Smooth muscle cell (in vitro differentiated cells): ENCODE data around the gene FILIP1. TPM values are rescaled to one million over a fixed set of nuclear protein-coding genes. Genes with fewer than 3 reads are reported as not detected.

Experiments used
- DNase-seq: peaks from one replicate; lab custom pipeline; 2025; ENCODE audit not compliant: unreplicated experiment; lab: John Stamatoyannopoulos, UW
- H2AFZ ChIP-seq: fragments of 200-600 bp; sonication (generic); 2 replicates; pipeline ENCODE4 v1.6.0; 2016; ENCODE audit warnings: antibody characterized with exemption, low read depth, mild to moderate bottlenecking
- H3F3A ChIP-seq: fragments of 200-600 bp; sonication (generic); 2 replicates; pipeline ENCODE4 v1.6.0; 2017; ENCODE audit warnings: antibody characterized with exemption, low read depth
- H3K27ac ChIP-seq: fragments of 200-600 bp; sonication (generic); 2 replicates; pipeline ENCODE4 v1.5.1; 2016; ENCODE audit warnings: low read depth, mild to moderate bottlenecking
- H3K27me3 ChIP-seq: fragments of 200-600 bp; sonication (generic); 2 replicates; pipeline ENCODE4 v1.6.1; 2016; ENCODE audit warnings: low read depth, mild to moderate bottlenecking
- H3K36me3 ChIP-seq: fragments of 200-600 bp; sonication (generic); 2 replicates; pipeline ENCODE4 v1.5.1; 2016; ENCODE audit warnings: low read depth
- H3K4me1 ChIP-seq: fragments of 200-600 bp; sonication (generic); 2 replicates; pipeline ENCODE4 v1.5.1; 2016; ENCODE audit warnings: low read depth
- H3K4me2 ChIP-seq: fragments of 200-600 bp; sonication (generic); 2 replicates; pipeline ENCODE4 v1.6.0; 2016; ENCODE audit warnings: mild to moderate bottlenecking
- H3K4me3 ChIP-seq: fragments of 200-600 bp; sonication (generic); 2 replicates; pipeline ENCODE4 v1.5.1; 2016; ENCODE audit warnings: mild to moderate bottlenecking
- H3K79me2 ChIP-seq: fragments of 200-600 bp; sonication (generic); 2 replicates; pipeline ENCODE4 v1.6.0; 2016; ENCODE audit warnings: low read depth, mild to moderate bottlenecking
- H3K9ac ChIP-seq: fragments of 200-600 bp; sonication (generic); 2 replicates; pipeline ENCODE4 v1.6.0; 2016; ENCODE audit warnings: low read depth
- H3K9me3 ChIP-seq: fragments of 200-600 bp; sonication (generic); replicated peaks from 2 replicates; pipeline ENCODE4 v1.5.1; 2016; ENCODE audit warnings: low read depth
- H4K20me1 ChIP-seq: fragments of 200-600 bp; sonication (generic); 2 replicates; pipeline ENCODE4 v1.6.0; 2016; ENCODE audit warnings: low read depth
- WGBS: methylation state at CpG from one replicate; pipeline ENCODE4 v1.1.7; 2016; ENCODE audit warnings: low lambda C conversion rate; 5-methylcytosine and 5-hydroxymethylcytosine counted together
- polyA plus RNA-seq: library from polyadenylated mRNA; unstranded; fragments of >200 nt; fragmentation: Nextera tagmentation; extraction: Ambion mirVana; gene quantifications from 2 replicates; pipeline ENCODE4 v1.2.1, GENCODE V29; 2016
- total RNA-seq: library from RNA; depleted of rRNA; stranded (reverse); fragments of >200 nt; gene quantifications from 2 replicates; pipeline ENCODE4 v1.2.3, GENCODE V29; 2014
- TF ChIP-seq, protein P1 (sequence below): fragments of 200-600 bp; sonication (generic); IDR thresholded peaks from 2 replicates; pipeline ENCODE4 v1.5.1; 2017; ENCODE audit warnings: borderline replicate concordance, mild to moderate bottlenecking, antibody characterized with exemption; ENCODE audit not compliant: insufficient read depth, poor library complexity, severe bottlenecking

The FILIP1 gene
- total and polyA plus RNA-seq, 2 experiments from 2014 or later, result 3.0 to 3.5 TPM

DNA sequence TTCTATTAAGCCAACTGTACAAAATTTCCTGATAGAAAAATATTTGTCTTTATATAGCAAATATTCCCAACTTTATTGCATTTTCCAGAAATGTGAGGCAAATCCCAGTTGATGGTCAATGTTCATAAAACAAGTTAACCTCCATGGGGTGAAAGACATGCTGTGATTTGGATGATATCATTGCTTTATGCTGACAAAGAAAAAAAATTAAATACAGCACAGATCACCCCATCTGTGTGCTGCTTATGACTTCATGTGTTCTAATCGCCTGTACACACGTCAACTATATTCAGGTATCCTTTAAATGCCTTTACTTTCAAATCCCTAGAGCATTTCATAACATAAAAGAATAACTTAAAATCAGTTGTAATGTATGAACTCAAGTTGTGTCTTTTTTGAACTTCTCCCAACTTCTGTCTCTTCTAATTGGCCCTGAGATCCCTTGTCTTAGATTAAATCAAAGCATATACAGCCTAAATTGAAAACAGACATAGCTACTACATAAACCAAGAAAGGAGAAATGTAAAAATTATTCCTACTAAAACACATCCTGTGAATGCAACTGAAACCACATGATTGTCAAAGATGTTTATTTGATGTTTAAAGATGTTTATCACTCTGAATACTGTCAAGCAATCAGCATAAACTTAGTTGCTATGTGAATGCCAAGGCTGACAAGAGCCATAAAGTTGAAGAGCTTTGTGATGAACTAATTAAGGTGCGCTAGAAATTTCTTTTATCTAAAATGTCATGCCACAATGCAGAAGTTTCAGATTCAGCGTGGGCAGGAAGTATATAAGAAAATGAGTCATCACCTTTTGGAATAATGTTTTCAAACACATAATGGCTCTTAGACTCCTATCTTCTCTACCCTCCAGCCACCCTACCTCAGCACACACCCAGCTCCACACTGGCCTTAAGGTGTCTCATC lies 68.7 kb downstream of the FILIP1 start:
- no peak overlapping the region for H3K4me2 ChIP-seq

DNA sequence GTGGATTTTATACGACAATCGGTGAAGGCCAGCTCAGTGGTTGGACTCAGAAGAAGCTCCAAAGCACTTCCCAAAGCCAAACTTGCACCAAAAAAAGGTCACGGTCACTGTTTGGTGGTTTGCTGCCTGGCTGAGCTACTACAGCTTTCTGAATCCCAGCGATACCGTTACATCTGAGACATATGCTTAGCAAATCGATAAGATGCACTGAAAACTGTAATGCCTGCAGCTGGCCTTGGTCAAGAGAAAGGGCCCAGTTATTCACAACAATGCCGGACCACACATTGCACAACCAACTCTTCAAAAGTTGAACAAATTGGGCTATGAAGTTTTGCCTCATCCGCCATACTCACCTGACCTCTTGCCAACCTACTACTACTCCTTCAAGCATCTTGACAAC lies 70.2 kb downstream of the FILIP1 start:
- Histone ChIP-seq H3K27ac (no peak overlapping the region), H4K20me1 (no peaks in the 10 kb centered on the region), H2AFZ (no peak overlapping the region), H3K4me1 (no peaks in the 10 kb centered on the region), H3K79me2 (no peaks in the 10 kb centered on the region), H3K9ac (no peak overlapping the region), H3K9me3 (no peaks in the 10 kb centered on the region), H3K4me2 (no peak overlapping the region), H3K4me3 (no peak overlapping the region), H3K27me3 (no peaks in the 10 kb centered on the region), H3F3A (no peaks in the 10 kb centered on the region), H3K36me3 (no peaks in the 10 kb centered on the region)
- TF ChIP-seq, protein P1, sequence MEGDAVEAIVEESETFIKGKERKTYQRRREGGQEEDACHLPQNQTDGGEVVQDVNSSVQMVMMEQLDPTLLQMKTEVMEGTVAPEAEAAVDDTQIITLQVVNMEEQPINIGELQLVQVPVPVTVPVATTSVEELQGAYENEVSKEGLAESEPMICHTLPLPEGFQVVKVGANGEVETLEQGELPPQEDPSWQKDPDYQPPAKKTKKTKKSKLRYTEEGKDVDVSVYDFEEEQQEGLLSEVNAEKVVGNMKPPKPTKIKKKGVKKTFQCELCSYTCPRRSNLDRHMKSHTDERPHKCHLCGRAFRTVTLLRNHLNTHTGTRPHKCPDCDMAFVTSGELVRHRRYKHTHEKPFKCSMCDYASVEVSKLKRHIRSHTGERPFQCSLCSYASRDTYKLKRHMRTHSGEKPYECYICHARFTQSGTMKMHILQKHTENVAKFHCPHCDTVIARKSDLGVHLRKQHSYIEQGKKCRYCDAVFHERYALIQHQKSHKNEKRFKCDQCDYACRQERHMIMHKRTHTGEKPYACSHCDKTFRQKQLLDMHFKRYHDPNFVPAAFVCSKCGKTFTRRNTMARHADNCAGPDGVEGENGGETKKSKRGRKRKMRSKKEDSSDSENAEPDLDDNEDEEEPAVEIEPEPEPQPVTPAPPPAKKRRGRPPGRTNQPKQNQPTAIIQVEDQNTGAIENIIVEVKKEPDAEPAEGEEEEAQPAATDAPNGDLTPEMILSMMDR, result no peak
- DNase-seq, result no peak
- WGBS, result 86% methylated on average over 8 of the region's 8 CpGs

More for the DNA sequence above, 68.7 kb downstream of the FILIP1 start:
- 83% methylated on average over 4 of the region's 4 CpGs for WGBS
- Histone ChIP-seq H3K4me1 (no peaks in the 10 kb centered on the region), H3K79me2 (no peaks in the 10 kb centered on the region), H3K9me3 (no peaks in the 10 kb centered on the region), H2AFZ (no peak overlapping the region), H3K36me3 (peaks cover under 1% of the 10 kb centered on the region), H3K27ac (no peak overlapping the region), H3F3A (no peaks in the 10 kb centered on the region), H3K9ac (no peak overlapping the region), H3K4me3 (no peak overlapping the region), H4K20me1 (no peaks in the 10 kb centered on the region), H3K27me3 (no peaks in the 10 kb centered on the region)
- DNase-seq, result no peak
- TF ChIP-seq, protein P1, result no peak

DNA sequence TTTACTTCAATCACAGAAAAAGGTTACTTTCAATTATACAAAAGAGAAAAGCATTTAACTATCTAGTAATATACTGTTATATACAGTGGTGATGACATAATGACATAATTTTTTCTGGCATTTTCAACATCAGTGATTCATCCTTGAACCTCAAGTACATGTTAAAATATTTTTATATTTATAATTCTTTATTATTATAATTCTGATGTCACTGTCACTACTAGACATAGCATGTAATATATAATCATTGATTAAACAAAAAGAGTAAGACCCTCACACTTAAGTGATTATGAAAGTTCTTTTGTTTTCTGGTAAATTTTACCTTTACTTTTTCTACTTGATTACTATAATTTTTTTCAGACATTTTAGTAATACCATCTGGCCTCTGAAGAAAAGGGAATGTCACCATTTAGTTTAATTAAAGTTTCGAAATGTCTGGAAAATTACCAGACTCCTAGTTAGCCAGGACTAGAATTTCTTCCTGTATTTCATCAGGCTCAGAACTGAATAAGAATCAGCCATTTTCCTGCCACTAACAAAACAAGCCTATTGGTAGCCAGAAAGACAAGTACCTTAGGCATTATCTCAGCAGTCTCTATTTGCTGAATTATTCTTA lies 71.5 kb downstream of the FILIP1 start:
- Histone ChIP-seq H3K27ac (no peak overlapping the region), H3F3A (no peaks in the 10 kb centered on the region), H3K9ac (no peak overlapping the region), H4K20me1 (no peaks in the 10 kb centered on the region), H3K36me3 (no peaks in the 10 kb centered on the region), H3K79me2 (no peaks in the 10 kb centered on the region), H3K4me1 (no peaks in the 10 kb centered on the region), H3K4me3 (no peak overlapping the region), H3K27me3 (no peaks in the 10 kb centered on the region), H2AFZ (no peak overlapping the region), H3K4me2 (no peak overlapping the region), H3K9me3 (no peaks in the 10 kb centered on the region)
- DNase-seq, result no peak
- 74% methylated on average over 1 of the region's 1 CpG for WGBS
- TF ChIP-seq, protein P1, result no peak
